Lung (tissue), 12 donors: Measurements from ENCODE around the gene TNNT3. TPM values are rescaled to one million over a fixed set of nuclear protein-coding genes. Genes with fewer than 3 reads are reported as not detected.
A peak's percentile ranks its signal among the peaks of the same experiment; 100 is the strongest.

Experiments
- ATAC-seq: fragments of 200-7000 bp; cut with Tn5 transposase; one replicate; pipeline ENCODE4 v1.9.1; 2020; ENCODE audit warnings: moderate number of reproducible peaks; ENCODE audit not compliant: insufficient read depth, low FRiP score
- DNase-seq, 3 donors: peaks; one replicate each; pipeline ENCODE4 v3.0.0-alpha.2; 2013 to 2017
- H3K27ac ChIP-seq, 2 donors: one replicate each; pipeline ENCODE4 v1.5.1; 2013; ENCODE audit warnings: mild to moderate bottlenecking in 2 of 2, moderate library complexity in 2 of 2, control low read depth in 1 of 2, inconsistent platforms in 1 of 2, low read depth in 1 of 2, low read length in 1 of 2
- H3K27me3 ChIP-seq, 3 donors: one replicate each; pipeline ENCODE4 v1.5.1; 2013; ENCODE audit warnings: low read length in 2 of 3; ENCODE audit not compliant: control insufficient read depth in 3 of 3, insufficient read depth in 3 of 3
- H3K36me3 ChIP-seq, 4 donors: one replicate each; pipeline ENCODE4 v1.5.1; 2013; ENCODE audit warnings: low read length in 4 of 4, mild to moderate bottlenecking in 1 of 4, moderate library complexity in 1 of 4; ENCODE audit not compliant: control insufficient read depth in 4 of 4, insufficient read depth in 4 of 4
- H3K4me1 ChIP-seq, 5 donors: one replicate each; pipeline ENCODE4 v1.5.1; 2013; ENCODE audit warnings: low read length in 5 of 5, mild to moderate bottlenecking in 2 of 5, moderate library complexity in 1 of 5; ENCODE audit not compliant: control insufficient read depth in 5 of 5, insufficient read depth in 5 of 5
- H3K4me3 ChIP-seq: one replicate; pipeline ENCODE4 v1.5.1; 2013; ENCODE audit warnings: mild to moderate bottlenecking, control low read depth, moderate library complexity
- H3K9ac ChIP-seq, 2 donors: one replicate each; pipeline ENCODE4 v1.5.1; 2013; ENCODE audit warnings: low read length in 2 of 2, control low read depth in 1 of 2; ENCODE audit not compliant: insufficient read depth in 1 of 2
- H3K9me3 ChIP-seq, 4 donors: one replicate each; pipeline ENCODE4 v1.5.1; 2013; ENCODE audit warnings: low read length in 3 of 4, mild to moderate bottlenecking in 1 of 4, moderate library complexity in 1 of 4; ENCODE audit not compliant: control insufficient read depth in 4 of 4, insufficient read depth in 3 of 4
- WGBS, 2 donors: extraction: QIAGEN DNeasy Blood & Tissue Kit; methylation state at CpG; one replicate each; pipeline ENCODE4 v1.1.7; 2013; 5-methylcytosine and 5-hydroxymethylcytosine counted together
- polyA plus RNA-seq, 2 donors: library from polyadenylated mRNA; stranded (reverse); fragments of 200-250 nt; gene quantifications; one replicate each; pipeline ENCODE4 v1.2.1, GENCODE V29; 2013
- total RNA-seq, 2 donors: library from RNA; depleted of rRNA in 1 of 2; stranded (reverse); fragments of >200 nt in 1 of 2; gene quantifications; one replicate each; pipeline ENCODE4 v1.2.1, GENCODE V29; 2014 to 2021
- TF ChIP-seq, protein P1 (sequence below): IDR thresholded peaks from 2 replicates; pipeline ENCODE4 v1.5.1; 2012; ENCODE audit warnings: mild to moderate bottlenecking; ENCODE audit errors: control extremely low read depth, extremely low read depth
- donor health status: control.
- donor health status: control.
- donor health status: Bipolar disorder and iron deficiency.
- donor health status: healthy.
- donor health status: DM: yes; HTN: yes; CAD: no.

The TNNT3 gene
- total and polyA plus RNA-seq, 4 donors = 1.6 to 8.0 (median 5.1) TPM

DNA sequence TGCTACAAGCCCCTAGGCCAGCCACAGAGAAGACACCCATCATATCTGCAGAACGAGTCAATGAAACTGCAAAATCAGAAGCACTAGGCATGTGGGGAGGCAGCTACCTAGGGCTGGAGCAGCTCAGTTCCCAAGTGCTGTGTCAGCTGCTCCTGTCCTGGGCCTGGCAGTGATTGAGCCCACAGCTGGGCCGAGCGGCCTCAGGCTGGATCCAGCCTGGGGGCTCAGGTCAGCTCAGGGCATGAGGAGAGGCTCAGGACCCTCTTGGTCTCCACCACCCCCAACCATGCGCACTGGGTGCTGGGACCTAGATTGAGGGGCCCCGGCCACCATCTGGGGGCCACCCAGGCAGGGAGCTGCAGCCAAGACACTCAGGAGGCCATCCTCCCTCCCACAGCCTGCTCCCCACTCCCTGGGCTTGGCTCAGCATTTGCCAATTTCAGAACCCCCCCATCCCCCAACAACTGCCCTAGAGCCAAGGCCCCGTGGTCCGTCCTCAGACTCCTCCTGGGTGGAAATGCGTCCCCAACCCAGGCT, 2.4 kb upstream of the TNNT3 start:
- H3K4me3 ChIP-seq = no peak overlapping the region
- H3K36me3 ChIP-seq = no peaks in the 10 kb centered on the region
- WGBS, 2 donors = 76 to 90% methylated on average over 8 of the region's 8 CpGs
- peaks cover 0 to 1% (median 0%) of the 10 kb centered on the region in 4 donors for H3K9me3 ChIP-seq
- no peak for ATAC-seq
- no peaks in the 10 kb centered on the region for H3K27me3 ChIP-seq
- TF ChIP-seq, protein P1, sequence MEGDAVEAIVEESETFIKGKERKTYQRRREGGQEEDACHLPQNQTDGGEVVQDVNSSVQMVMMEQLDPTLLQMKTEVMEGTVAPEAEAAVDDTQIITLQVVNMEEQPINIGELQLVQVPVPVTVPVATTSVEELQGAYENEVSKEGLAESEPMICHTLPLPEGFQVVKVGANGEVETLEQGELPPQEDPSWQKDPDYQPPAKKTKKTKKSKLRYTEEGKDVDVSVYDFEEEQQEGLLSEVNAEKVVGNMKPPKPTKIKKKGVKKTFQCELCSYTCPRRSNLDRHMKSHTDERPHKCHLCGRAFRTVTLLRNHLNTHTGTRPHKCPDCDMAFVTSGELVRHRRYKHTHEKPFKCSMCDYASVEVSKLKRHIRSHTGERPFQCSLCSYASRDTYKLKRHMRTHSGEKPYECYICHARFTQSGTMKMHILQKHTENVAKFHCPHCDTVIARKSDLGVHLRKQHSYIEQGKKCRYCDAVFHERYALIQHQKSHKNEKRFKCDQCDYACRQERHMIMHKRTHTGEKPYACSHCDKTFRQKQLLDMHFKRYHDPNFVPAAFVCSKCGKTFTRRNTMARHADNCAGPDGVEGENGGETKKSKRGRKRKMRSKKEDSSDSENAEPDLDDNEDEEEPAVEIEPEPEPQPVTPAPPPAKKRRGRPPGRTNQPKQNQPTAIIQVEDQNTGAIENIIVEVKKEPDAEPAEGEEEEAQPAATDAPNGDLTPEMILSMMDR = no peak
- H3K9ac ChIP-seq = no peak overlapping the region
- H3K27ac ChIP-seq = no peak overlapping the region
- peak; percentile 46 to 80 (median 61) for DNase-seq
- peaks cover 0 to 25% (median 9%) of the 10 kb centered on the region in 5 donors for H3K4me1 ChIP-seq

DNA sequence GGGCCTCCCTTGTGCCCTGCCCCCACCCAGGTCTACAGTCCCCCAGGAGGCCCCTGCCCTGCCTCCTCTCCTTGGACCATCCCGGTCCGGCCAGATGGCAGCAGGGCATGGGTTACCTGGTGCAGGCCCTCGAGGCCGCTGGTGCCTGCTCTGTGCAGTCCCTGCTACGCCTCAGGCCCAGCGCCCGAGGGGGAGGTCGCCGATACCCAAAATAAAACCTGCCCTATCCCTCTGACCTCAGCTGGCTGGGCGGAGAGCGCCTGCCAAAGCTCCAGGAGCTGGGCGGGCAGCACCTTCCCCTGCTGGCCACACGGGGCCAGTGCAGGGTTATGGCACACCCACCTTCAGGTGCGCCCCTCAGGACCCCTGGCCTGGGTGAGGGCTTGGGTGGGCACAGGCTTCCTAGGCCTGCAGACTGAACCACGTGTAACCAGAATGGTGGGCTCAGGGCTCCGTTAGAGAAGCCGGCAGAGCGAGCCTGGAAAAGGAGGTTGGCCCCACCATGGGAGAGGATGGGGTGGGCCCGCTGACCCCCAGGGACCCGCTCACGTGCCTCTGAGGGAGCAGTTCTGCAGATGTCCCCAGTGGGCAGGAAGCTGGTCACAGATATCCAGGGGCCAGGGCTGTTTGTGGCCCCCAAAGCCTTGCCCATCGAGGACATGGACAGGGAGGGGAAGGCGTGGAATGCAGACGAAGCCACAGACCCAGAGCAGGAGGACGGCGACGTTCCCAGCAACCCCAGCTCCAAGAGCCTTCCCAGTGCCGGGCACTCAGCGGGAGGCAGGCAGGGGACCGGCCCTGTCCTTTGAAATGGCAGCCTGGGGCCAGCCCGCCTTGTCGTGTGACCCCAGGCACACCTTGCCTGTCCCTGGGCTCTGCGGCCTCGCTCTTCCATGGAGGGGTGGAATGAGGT, 1.7 kb upstream of the TNNT3 start:
- Histone ChIP-seq H3K9ac (no peak overlapping the region), H3K36me3 (no peaks in the 10 kb centered on the region), H3K27me3 (no peaks in the 10 kb centered on the region), H3K27ac (no peak overlapping the region), H3K9me3 (peaks cover 0 to 1% (median 0%) of the 10 kb centered on the region in 4 donors), H3K4me3 (no peak overlapping the region), H3K4me1 (peaks cover 0 to 33% (median 9%) of the 10 kb centered on the region in 5 donors)
- ATAC-seq = no peak
- 75 to 77% methylated on average over 32 to 34 of the region's 34 CpGs for WGBS, 2 donors
- DNase-seq = no peak
- TF ChIP-seq, protein P1 = no peak

DNA sequence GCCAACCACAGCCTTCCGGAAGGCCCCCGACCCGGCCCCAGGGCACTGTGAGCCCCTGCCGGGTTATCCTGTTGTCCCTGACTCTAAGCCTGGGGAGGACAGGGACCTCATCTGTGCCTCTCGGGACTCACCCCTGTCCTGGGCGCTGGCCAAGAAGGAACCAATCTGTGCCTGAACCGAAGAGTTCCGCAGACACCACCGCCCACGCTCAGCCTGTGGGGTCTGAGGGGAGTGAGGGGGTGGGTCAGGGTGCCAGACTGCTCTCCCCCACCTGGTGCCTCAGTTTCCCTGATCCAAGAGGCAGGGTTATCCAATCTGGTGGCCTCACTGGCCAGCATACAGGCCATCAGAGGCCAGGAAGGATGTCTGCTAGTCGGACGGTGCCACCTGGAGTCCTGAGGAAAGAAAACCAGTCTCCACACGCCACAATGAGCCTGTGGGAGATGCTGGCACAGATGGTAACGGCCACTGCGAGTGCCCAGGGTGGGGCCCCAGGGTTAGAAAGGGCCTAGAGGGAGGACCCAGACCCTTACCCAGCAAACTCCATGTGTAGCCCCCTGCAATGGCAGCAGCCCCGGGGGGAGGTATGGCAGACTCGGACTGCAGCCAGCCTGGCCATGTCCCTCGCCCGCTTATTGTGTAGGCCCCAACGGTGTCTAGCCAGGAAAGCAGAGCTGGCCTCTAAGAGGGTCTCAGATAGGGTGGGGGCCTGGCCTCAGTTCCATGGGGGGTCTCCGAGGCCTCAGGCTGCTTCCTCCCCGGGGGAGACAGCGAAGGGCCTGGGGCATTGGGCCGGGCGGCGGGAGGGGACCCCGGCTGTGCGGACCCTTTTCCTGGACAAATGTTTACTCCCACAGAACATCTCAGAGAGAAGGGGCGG, 827 bp upstream of the TNNT3 start:
- DNase-seq (no peak), ATAC-seq (no peak)
- Histone ChIP-seq H3K27ac (peak overlapping the region in 1 of 2 donors; percentile 11), H3K9ac (no peak overlapping the region), H3K36me3 (no peaks in the 10 kb centered on the region), H3K27me3 (no peaks in the 10 kb centered on the region), H3K9me3 (peaks cover 0 to 1% (median 0%) of the 10 kb centered on the region in 4 donors), H3K4me3 (no peak overlapping the region), H3K4me1 (peaks cover 0 to 33% (median 9%) of the 10 kb centered on the region in 5 donors)
- WGBS, 2 donors = 85 to 86% methylated on average over 29 of the region's 29 CpGs
- TF ChIP-seq, protein P1 = no peak
